HepG2 (cell line): ENCODE measurements around the gene ST3GAL2. TPM values are rescaled to one million over a fixed set of nuclear protein-coding genes. Genes with fewer than 3 reads are reported as not detected.

Source experiments
- HBP1 ChIP-seq: IDR thresholded peaks from 2 replicates; pipeline ENCODE4 v1.6.1; 2016; ENCODE audit warnings: low read depth, control low read depth
- HDAC1 ChIP-seq: sonication (generic); formaldehyde crosslinking; IDR thresholded peaks from 2 replicates; pipeline ENCODE4 v1.5.1; 2020; ENCODE audit warnings: mild to moderate bottlenecking, missing genetic modification reagents
- IKZF5 ChIP-seq: IDR thresholded peaks from 2 replicates; pipeline ENCODE4 v1.6.1; 2018; ENCODE audit warnings: missing genetic modification reagents, mild to moderate bottlenecking, missing compliant biosample characterization
- MAZ ChIP-seq, 2 experiments: sonication (generic) in 1 of 2; formaldehyde crosslinking in 1 of 2; IDR thresholded peaks; 2 replicates each; pipeline versions ENCODE4 v1.5.0 to v1.6.1; 2012 to 2020; ENCODE audit warnings: low read depth in 2 of 2, mild to moderate bottlenecking in 2 of 2, borderline replicate concordance in 1 of 2, improper control_type of control experiment in 1 of 2, low read length in 1 of 2, missing genetic modification reagents in 1 of 2, moderate library complexity in 1 of 2
- NFE2 ChIP-seq: sonication (generic); formaldehyde crosslinking; IDR thresholded peaks from 2 replicates; pipeline ENCODE4 v1.4.0; 2020; ENCODE audit warnings: missing genetic modification reagents
- NR2C2 ChIP-seq: sonication (generic); formaldehyde crosslinking; IDR thresholded peaks from 2 replicates; pipeline ENCODE4 v1.4.0; 2020; ENCODE audit warnings: missing genetic modification reagents, mild to moderate bottlenecking, moderate library complexity, borderline replicate concordance
- TRAFD1 ChIP-seq: sonication (generic); formaldehyde crosslinking; IDR thresholded peaks from 2 replicates; pipeline ENCODE4 v1.5.1; 2020; ENCODE audit warnings: missing genetic modification reagents, mild to moderate bottlenecking, borderline replicate concordance
- ZBTB7B ChIP-seq: sonication (generic); formaldehyde crosslinking; IDR thresholded peaks from 2 replicates; pipeline ENCODE4 v1.4.0; 2020; ENCODE audit warnings: missing genetic modification reagents
- ZFP90 ChIP-seq: sonication (generic); formaldehyde crosslinking; IDR thresholded peaks from 2 replicates; pipeline ENCODE4 v1.8.0; 2022; ENCODE audit warnings: missing genetic modification reagents, mild to moderate bottlenecking, inconsistent platforms, borderline replicate concordance
- ZNF292 ChIP-seq: sonication (generic); formaldehyde crosslinking; IDR thresholded peaks from 2 replicates; pipeline ENCODE4 v1.8.1; 2022; ENCODE audit warnings: mild to moderate bottlenecking, low read depth, missing genetic modification reagents, borderline replicate concordance
- ZNF362 ChIP-seq: sonication (generic); formaldehyde crosslinking; IDR thresholded peaks from 2 replicates; pipeline ENCODE4 v1.4.0; 2020; ENCODE audit warnings: missing genetic modification reagents, mild to moderate bottlenecking, borderline replicate concordance
- ZNF644 ChIP-seq: IDR thresholded peaks from 2 replicates; pipeline ENCODE4 v1.6.1; 2016; ENCODE audit warnings: low read depth
- ZNF672 ChIP-seq: sonication (generic); formaldehyde crosslinking; IDR thresholded peaks from 2 replicates; pipeline ENCODE4 v1.8.1; 2022; ENCODE audit warnings: missing genetic modification reagents
- ZNF691 ChIP-seq: sonication (generic); formaldehyde crosslinking; IDR thresholded peaks from 2 replicates; pipeline ENCODE4 v1.4.0; 2020; ENCODE audit warnings: missing genetic modification reagents, low read depth, mild to moderate bottlenecking, borderline replicate concordance
- ZSCAN21 ChIP-seq: sonication (generic); formaldehyde crosslinking; IDR thresholded peaks from 2 replicates; pipeline ENCODE4 v1.8.0; 2022; ENCODE audit warnings: mild to moderate bottlenecking, missing genetic modification reagents, moderate library complexity, borderline replicate concordance
- polyA plus RNA-seq, 8 experiments: library from polyadenylated mRNA; depleted of rRNA in 3 of 8; stranded (reverse) in 7 of 8; unstranded in 1 of 8; fragments of >200 nt; fragmentation: Illumina TruSeq in 4 of 8; extraction: Trizol in 4 of 8; gene quantifications; 2 replicates each; pipeline versions ENCODE4 v1.2.1 to v1.2.3, GENCODE V29; 2011 to 2016; ENCODE audit warnings: low read depth in 4 of 8, missing spikeins in 1 of 8, mixed read lengths in 1 of 8; ENCODE audit not compliant: insufficient read depth in 1 of 8
- total RNA-seq, 5 experiments: library from RNA; depleted of rRNA; stranded (reverse); fragments of >200 nt; fragmentation: Illumina TruSeq; extraction: Trizol; gene quantifications; 2 replicates each; pipeline ENCODE4 v1.2.3, GENCODE V29; 2016; ENCODE audit warnings: low read depth in 1 of 5
- TF ChIP-seq, protein P1 (sequence below): sonication (generic); formaldehyde crosslinking; IDR thresholded peaks from 2 replicates; pipeline ENCODE4 v1.8.0; 2022; ENCODE audit warnings: mild to moderate bottlenecking, missing genetic modification reagents, borderline replicate concordance
- TF ChIP-seq, protein P2 (sequence below): sonication (generic); formaldehyde crosslinking; conservative IDR thresholded peaks from 2 replicates; pipeline ENCODE4 v1.8.1; 2023; ENCODE audit warnings: missing genetic modification reagents

Gene ST3GAL2
- total and polyA plus RNA-seq, 2 of the 13 experiments (the other 11 are each of a cell fraction or from before 2014, with no cell fraction given): 16.3 to 24.9 TPM

- no peak for TF ChIP-seq NR2C2 (CRISPR knock-in tag)
- no peak; the same call in 1 of the 2 replicates for TF ChIP-seq HDAC1
- TF ChIP-seq, protein P1, sequence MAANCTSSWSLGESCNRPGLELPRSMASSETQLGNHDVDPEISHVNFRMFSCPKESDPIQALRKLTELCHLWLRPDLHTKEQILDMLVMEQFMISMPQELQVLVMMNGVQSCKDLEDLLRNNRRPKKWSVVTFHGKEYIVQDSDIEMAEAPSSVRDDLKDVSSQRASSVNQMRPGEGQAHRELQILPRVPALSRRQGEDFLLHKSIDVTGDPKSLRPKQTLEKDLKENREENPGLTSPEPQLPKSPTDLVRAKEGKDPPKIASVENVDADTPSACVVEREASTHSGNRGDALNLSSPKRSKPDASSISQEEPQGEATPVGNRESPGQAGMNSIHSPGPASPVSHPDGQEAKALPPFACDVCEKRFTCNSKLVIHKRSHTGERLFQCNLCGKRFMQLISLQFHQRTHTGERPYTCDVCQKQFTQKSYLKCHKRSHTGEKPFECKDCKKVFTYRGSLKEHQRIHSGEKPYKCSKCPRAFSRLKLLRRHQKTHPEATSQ (CRISPR knock-in tag): no peak
- 0 out of 2 replicates have a peak, but pooled peaks have one; percentile 70 for TF ChIP-seq HBP1 (CRISPR knock-in tag)
- no peak for TF ChIP-seq ZNF644 (CRISPR knock-in tag)
- 0 out of 2 replicates have a peak, but pooled peaks have one; percentile 46 for TF ChIP-seq ZFP90 (CRISPR knock-in tag)
- peak; percentile 89; the same call in 1 of the 2 replicates for TF ChIP-seq ZNF292
- peak; percentile 65; the same call in 1 of the 2 replicates for TF ChIP-seq ZBTB7B (CRISPR knock-in tag)
- TF ChIP-seq, protein P2, sequence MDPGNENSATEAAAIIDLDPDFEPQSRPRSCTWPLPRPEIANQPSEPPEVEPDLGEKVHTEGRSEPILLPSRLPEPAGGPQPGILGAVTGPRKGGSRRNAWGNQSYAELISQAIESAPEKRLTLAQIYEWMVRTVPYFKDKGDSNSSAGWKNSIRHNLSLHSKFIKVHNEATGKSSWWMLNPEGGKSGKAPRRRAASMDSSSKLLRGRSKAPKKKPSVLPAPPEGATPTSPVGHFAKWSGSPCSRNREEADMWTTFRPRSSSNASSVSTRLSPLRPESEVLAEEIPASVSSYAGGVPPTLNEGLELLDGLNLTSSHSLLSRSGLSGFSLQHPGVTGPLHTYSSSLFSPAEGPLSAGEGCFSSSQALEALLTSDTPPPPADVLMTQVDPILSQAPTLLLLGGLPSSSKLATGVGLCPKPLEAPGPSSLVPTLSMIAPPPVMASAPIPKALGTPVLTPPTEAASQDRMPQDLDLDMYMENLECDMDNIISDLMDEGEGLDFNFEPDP: no peak
- TF ChIP-seq ZNF362: peak; percentile 69
- peak; percentile 90; the same call in 1 of the 2 replicates for TF ChIP-seq TRAFD1 (CRISPR knock-in tag)
- TF ChIP-seq NFE2: no peak
- TF ChIP-seq ZSCAN21 (CRISPR knock-in tag): peak; percentile 52; the same call in 1 of the 2 replicates
- TF ChIP-seq MAZ (IDR thresholded peaks at IDR 0.05; ENCODE audit: borderline replicate concordance, low read depth, low read length): no peak; the same call in 1 of the 2 replicates
- peak; percentile 85 for TF ChIP-seq MAZ (CRISPR knock-in tag; IDR thresholded peaks at IDR 0.05; ENCODE audit: low read depth)
- TF ChIP-seq ZNF672: no peak
- peak; percentile 33; the same call in 1 of the 2 replicates for TF ChIP-seq IKZF5 (CRISPR knock-in tag)
- TF ChIP-seq ZNF691 (CRISPR knock-in tag): peak; percentile 87
These were observed 32.0 kb upstream of the ST3GAL2 start (continued) for GRCh38 chr16:70470927-70471341.
